Stomach (tissue), 4 donors: ENCODE data around the gene SPAG16.

Experiments
- POLR2AphosphoS5 ChIP-seq, 3 donors: sonication (generic); formaldehyde crosslinking; IDR thresholded peaks; one replicate each; pipeline ENCODE4 v1.6.1; 2016; ENCODE audit warnings: antibody characterized with exemption in 3 of 3
- TF ChIP-seq, protein P1 (sequence below), 7 experiments: fragments of 450-650 bp in 4 of 7; fragments of 200-600 bp in 3 of 7; sonication (generic) in 3 of 7; IDR thresholded peaks; one replicate each; pipeline ENCODE4 v1.5.1; 2016 to 2019; ENCODE audit warnings: antibody characterized with exemption in 7 of 7, control low read depth in 2 of 7, mild to moderate bottlenecking in 1 of 7

DNA sequence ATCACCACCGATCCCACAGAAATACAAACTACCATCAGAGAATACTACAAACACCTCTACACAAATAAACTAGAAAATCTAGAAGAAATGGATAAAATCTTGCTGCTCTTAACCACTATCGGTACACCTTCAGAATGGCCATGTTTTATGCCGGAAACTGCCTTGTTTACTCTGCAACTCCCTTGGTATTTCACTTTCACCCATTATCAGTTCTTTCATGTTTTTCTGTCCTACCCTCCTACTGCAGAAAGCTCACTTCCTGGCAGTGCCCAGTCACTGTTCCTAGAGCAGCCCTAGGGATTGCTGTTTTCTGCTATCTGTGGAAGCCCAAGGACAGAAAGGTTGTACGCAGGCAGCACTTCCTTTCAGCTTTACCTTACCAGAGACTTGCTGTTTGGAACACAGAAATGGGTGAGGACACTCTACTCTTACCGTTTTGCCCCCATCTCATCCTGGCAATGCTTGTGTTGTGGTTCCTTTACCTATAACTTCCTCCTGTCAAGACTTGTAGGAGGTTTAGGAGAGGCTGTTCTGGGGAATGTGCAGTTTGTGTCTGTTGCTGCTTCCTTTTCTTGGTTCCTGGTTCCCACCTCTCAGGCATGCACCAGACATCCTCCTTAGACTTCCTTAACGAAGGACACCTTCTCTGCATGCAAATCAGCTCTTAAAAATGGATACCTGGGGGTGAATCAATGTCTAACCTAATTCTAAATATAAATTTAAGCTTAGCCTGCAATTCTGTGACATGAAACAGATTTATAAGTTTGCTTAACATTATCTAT, 394.4 kb downstream of the SPAG16 start:
- TF ChIP-seq, protein P1, sequence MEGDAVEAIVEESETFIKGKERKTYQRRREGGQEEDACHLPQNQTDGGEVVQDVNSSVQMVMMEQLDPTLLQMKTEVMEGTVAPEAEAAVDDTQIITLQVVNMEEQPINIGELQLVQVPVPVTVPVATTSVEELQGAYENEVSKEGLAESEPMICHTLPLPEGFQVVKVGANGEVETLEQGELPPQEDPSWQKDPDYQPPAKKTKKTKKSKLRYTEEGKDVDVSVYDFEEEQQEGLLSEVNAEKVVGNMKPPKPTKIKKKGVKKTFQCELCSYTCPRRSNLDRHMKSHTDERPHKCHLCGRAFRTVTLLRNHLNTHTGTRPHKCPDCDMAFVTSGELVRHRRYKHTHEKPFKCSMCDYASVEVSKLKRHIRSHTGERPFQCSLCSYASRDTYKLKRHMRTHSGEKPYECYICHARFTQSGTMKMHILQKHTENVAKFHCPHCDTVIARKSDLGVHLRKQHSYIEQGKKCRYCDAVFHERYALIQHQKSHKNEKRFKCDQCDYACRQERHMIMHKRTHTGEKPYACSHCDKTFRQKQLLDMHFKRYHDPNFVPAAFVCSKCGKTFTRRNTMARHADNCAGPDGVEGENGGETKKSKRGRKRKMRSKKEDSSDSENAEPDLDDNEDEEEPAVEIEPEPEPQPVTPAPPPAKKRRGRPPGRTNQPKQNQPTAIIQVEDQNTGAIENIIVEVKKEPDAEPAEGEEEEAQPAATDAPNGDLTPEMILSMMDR (IDR thresholded peaks at IDR 0.05): no peak
- no peak for TF ChIP-seq POLR2AphosphoS5 (IDR thresholded peaks at IDR 0.05)
